HEK293 (cell line): ENCODE data around the gene KIF20A.

ENCODE experiments used
- CTCF ChIP-seq: fragments of 450-650 bp; formaldehyde crosslinking; IDR thresholded peaks from 2 replicates; pipeline ENCODE4 v1.5.1; 2016; ENCODE audit warnings: missing biosample characterization, missing genetic modification characterization
- TCF7L2 ChIP-seq: IDR thresholded peaks from 2 replicates; pipeline ENCODE4 v1.6.1; 2011; ENCODE audit warnings: low read depth, mild to moderate bottlenecking, inconsistent platforms, low read length, moderate library complexity, borderline replicate concordance
- ZNF155 ChIP-seq: fragments of 450-650 bp; formaldehyde crosslinking; IDR thresholded peaks from 2 replicates; pipeline ENCODE4 v1.5.1; 2016; ENCODE audit warnings: missing biosample characterization, missing genetic modification characterization
- ZNF580 ChIP-seq: fragments of 450-650 bp; formaldehyde crosslinking; IDR thresholded peaks from 2 replicates; pipeline ENCODE4 v1.5.1; 2016; ENCODE audit warnings: missing biosample characterization, missing genetic modification characterization

GRCh38 chr5:138159666-138160065 is 19.2 kb upstream of the KIF20A start:
- TF ChIP-seq CTCF (tag by site-specific recombination) = no peak
- no peak for TF ChIP-seq TCF7L2
- TF ChIP-seq ZNF580 (tag by site-specific recombination) = no peak
- no peak for TF ChIP-seq ZNF155 (tag by site-specific recombination)
